HCT116 (cell line): Measurements from ENCODE around the gene ZMYM2. TPM values are rescaled to one million over a fixed set of nuclear protein-coding genes. Genes with fewer than 3 reads are reported as not detected.

Experiments used
- ATAC-seq: fragments of 200-7000 bp; cut with Tn5 transposase; 2 replicates; pipeline ENCODE4 v1.9.1; 2020; ENCODE audit warnings: mild to moderate bottlenecking, moderate library complexity
- BruUV-seq: library from RNA; stranded (reverse); fragments of 400-500 nt; replicated peaks from 2 replicates; lab custom pipeline; 2021; lab: Mats Ljungman, UMichigan
- CTCF ChIA-PET: fragments of 300-600 bp; sonication (Branson Sonifier 250); formaldehyde crosslinking; loops from one replicate; lab custom pipeline; 2021; ENCODE audit warnings: antibody characterized with exemption; lab: Charles Lee
- POLR2A ChIA-PET: fragments of 300-600, 350-600 bp; sonication (Branson Sonifier 250); formaldehyde crosslinking; loops from one replicate; lab custom pipeline; 2021; ENCODE audit warnings: antibody characterized with exemption; lab: Charles Lee
- RAD21 ChIA-PET, 2 experiments: fragments of 300-600 bp; sonication (Branson Sonifier 250); formaldehyde crosslinking; loops; one replicate each; lab custom pipeline; 2023; ENCODE audit warnings: low total read pairs in 2 of 2; ENCODE audit not compliant: uncharacterized antibody in 2 of 2, unreplicated experiment in 2 of 2, low non-redundant PET in 1 of 2; lab: Charles Lee
- DNase-seq: peaks from one replicate; pipeline ENCODE4 v3.0.0-alpha.2; 2010; ENCODE audit warnings: low read depth, low spot score
- H2AFZ ChIP-seq: fragments of 200-600 bp; shearing (Covaris generic), sonication (generic); 2 replicates; pipeline ENCODE4 v1.6.1; 2017; ENCODE audit warnings: low read depth, mixed run types, mixed read lengths, antibody characterized with exemption, low read length; ENCODE audit not compliant: poor library complexity, severe bottlenecking
- H3K27ac ChIP-seq: 2 replicates; pipeline ENCODE4 v1.5.1; 2012; ENCODE audit warnings: low read depth, low read length
- H3K27me3 ChIP-seq: fragments of 200-600 bp; sonication (generic); 2 replicates; pipeline ENCODE4 v1.6.1; 2016; ENCODE audit warnings: mixed run types, low read length, mixed read lengths; ENCODE audit not compliant: insufficient read depth
- H3K36me3 ChIP-seq, 2 experiments: fragments of 200-500 bp in 1 of 2; fragments of 200-600 bp in 1 of 2; sonication (Bioruptor generic) in 1 of 2; sonication (generic) in 1 of 2; 2 replicates each; pipeline versions ENCODE4 v1.5.1 to v1.6.1; 2014 to 2016; ENCODE audit warnings: low read length in 2 of 2, inconsistent platforms in 1 of 2, mixed read lengths in 1 of 2, mixed run types in 1 of 2; ENCODE audit not compliant: insufficient read depth in 2 of 2, control insufficient read depth in 1 of 2
- H3K4me1 ChIP-seq, 2 experiments: fragments of 200-600 bp in 1 of 2; sonication (generic) in 1 of 2; 2 replicates each; pipeline versions ENCODE4 v1.5.1 to v1.6.1; 2012 to 2017; ENCODE audit warnings: low read length in 2 of 2, inconsistent platforms in 1 of 2, mild to moderate bottlenecking in 1 of 2, mixed read lengths in 1 of 2, mixed run types in 1 of 2, moderate library complexity in 1 of 2; ENCODE audit not compliant: insufficient read depth in 2 of 2, control insufficient read depth in 1 of 2
- H3K4me2 ChIP-seq: fragments of 200-600 bp; sonication (generic); 2 replicates; pipeline ENCODE4 v1.6.1; 2017; ENCODE audit warnings: mixed run types, low read length, mixed read lengths
- H3K4me3 ChIP-seq, 2 experiments: fragments of 200-600 bp in 1 of 2; sonication (generic) in 1 of 2; replicated peaks in 1 of 2; 2 replicates each; pipeline ENCODE4 v1.5.1; 2011 to 2016; ENCODE audit warnings: low read length in 2 of 2, control low read depth in 1 of 2, low read depth in 1 of 2, mild to moderate bottlenecking in 1 of 2, mixed read lengths in 1 of 2, mixed run types in 1 of 2
- H3K79me2 ChIP-seq: fragments of 200-600 bp; sonication (generic); 2 replicates; pipeline ENCODE4 v1.6.1; 2017; ENCODE audit warnings: mild to moderate bottlenecking, mixed run types, low read length, moderate library complexity, mixed read lengths; ENCODE audit not compliant: insufficient read depth
- H3K9ac ChIP-seq: fragments of 200-600 bp; sonication (generic); 2 replicates; pipeline ENCODE4 v1.6.1; 2016; ENCODE audit warnings: low read length, mixed read lengths
- H3K9me2 ChIP-seq: fragments of 200-600 bp; sonication (generic), shearing (Covaris generic); 2 replicates; pipeline ENCODE4 v1.6.1; 2017; ENCODE audit warnings: mixed run types, mild to moderate bottlenecking, moderate library complexity; ENCODE audit not compliant: insufficient read depth
- H3K9me3 ChIP-seq, 2 experiments: fragments of 200-500 bp in 1 of 2; fragments of 200-600 bp in 1 of 2; sonication (Bioruptor generic) in 1 of 2; sonication (generic) in 1 of 2; 2 replicates each; pipeline ENCODE4 v1.6.1; 2014 to 2017; ENCODE audit warnings: low read length in 2 of 2, mixed read lengths in 2 of 2, inconsistent platforms in 1 of 2, low read depth in 1 of 2, mild to moderate bottlenecking in 1 of 2, mixed run types in 1 of 2, moderate library complexity in 1 of 2; ENCODE audit not compliant: control insufficient read depth in 1 of 2, insufficient read depth in 1 of 2
- H4K20me1 ChIP-seq: fragments of 200-600 bp; sonication (generic), shearing (Covaris generic); 2 replicates; pipeline ENCODE4 v1.6.1; 2017; ENCODE audit warnings: mixed run types, mild to moderate bottlenecking, moderate library complexity; ENCODE audit not compliant: insufficient read depth
- ATF3 ChIP-seq: IDR thresholded peaks from 2 replicates; pipeline ENCODE4 v1.6.1; 2012
- CBX3 ChIP-seq: IDR thresholded peaks from 2 replicates; pipeline ENCODE4 v1.6.1; 2012; ENCODE audit warnings: low read depth
- CTCF ChIP-seq, 3 experiments: fragments of 200-600 bp in 1 of 3; sonication (generic) in 1 of 3; IDR thresholded peaks in 2 of 3; conservative IDR thresholded peaks in 1 of 3; 2 replicates each; pipeline ENCODE4 v1.5.1; 2012 to 2017; ENCODE audit warnings: low read depth in 2 of 3, low read length in 2 of 3, antibody characterized with exemption in 1 of 3, borderline replicate concordance in 1 of 3, control low read depth in 1 of 3, mild to moderate bottlenecking in 1 of 3, mixed read lengths in 1 of 3, mixed run types in 1 of 3, moderate library complexity in 1 of 3; ENCODE audit not compliant: insufficient read depth in 1 of 3
- ELF1 ChIP-seq: IDR thresholded peaks from 2 replicates; pipeline ENCODE4 v1.6.1; 2012; ENCODE audit warnings: low read depth, borderline replicate concordance
- EZH2 ChIP-seq: fragments of 200-600 bp; sonication (generic); IDR thresholded peaks from 2 replicates; pipeline ENCODE4 v1.6.1; 2017; ENCODE audit warnings: antibody characterized with exemption, mixed run types
- EZH2phosphoT487 ChIP-seq: fragments of 200-600 bp; IDR thresholded peaks from 2 replicates; pipeline ENCODE4 v1.6.1; 2018; ENCODE audit warnings: antibody characterized with exemption, borderline replicate concordance
- FOSL1 ChIP-seq: IDR thresholded peaks from 2 replicates; pipeline ENCODE4 v1.6.1; 2012; ENCODE audit warnings: low read depth
- JUND ChIP-seq: IDR thresholded peaks from 2 replicates; pipeline ENCODE4 v1.6.1; 2012
- MAX ChIP-seq: IDR thresholded peaks from 2 replicates; pipeline ENCODE4 v1.6.1; 2012
- POLR2A ChIP-seq: IDR thresholded peaks from 2 replicates; pipeline ENCODE4 v1.7.0; 2011; ENCODE audit warnings: borderline replicate concordance; ENCODE audit not compliant: insufficient read depth, insufficient read length; ENCODE audit errors: extremely low read depth
- POLR2AphosphoS5 ChIP-seq: IDR thresholded peaks from 2 replicates; pipeline ENCODE4 v1.6.1; 2011; ENCODE audit warnings: mild to moderate bottlenecking, low read depth, low read length, moderate library complexity
- RAD21 ChIP-seq: IDR thresholded peaks from 2 replicates; pipeline ENCODE4 v1.6.1; 2012; ENCODE audit warnings: low read depth, mild to moderate bottlenecking
- SIN3A ChIP-seq: IDR thresholded peaks from 2 replicates; pipeline ENCODE4 v1.6.1; 2012; ENCODE audit warnings: low read depth
- ZBTB33 ChIP-seq: IDR thresholded peaks from 2 replicates; pipeline ENCODE4 v1.6.1; 2011; ENCODE audit warnings: mild to moderate bottlenecking, low read length, moderate library complexity; ENCODE audit not compliant: insufficient replicate concordance; ENCODE audit errors: extremely low read depth
- ZFX ChIP-seq: fragments of 450-650 bp; IDR thresholded peaks from 2 replicates; pipeline ENCODE4 v1.6.1; 2017
- ZNF274 ChIP-seq: fragments of 200-500 bp; sonication (Bioruptor generic); IDR thresholded peaks from 2 replicates; pipeline ENCODE4 v1.6.1; 2014; ENCODE audit warnings: mild to moderate bottlenecking, low read depth, low read length, inconsistent platforms
- intact Hi-C: fragments of 100-400 bp; cut with micrococcal nuclease; formaldehyde crosslinking; loops from 2 replicates; pipeline ENCODE4 v1.10.0; 2022
- total RNA-seq: library from RNA; stranded (reverse); gene quantifications from one replicate; pipeline ENCODE4 v1.2.1, GENCODE V29; 2021; ENCODE audit not compliant: unreplicated experiment
- TF ChIP-seq, protein P1 (sequence below): IDR thresholded peaks from 2 replicates; pipeline ENCODE4 v1.6.1; 2012; ENCODE audit warnings: low read depth

ZMYM2 gene
- total RNA-seq, 1 experiment from 2014 or later = 53.0 TPM

- no TSS peak for BruUV-seq
- no peak for ATAC-seq
- Histone ChIP-seq H3K9ac (no peak overlapping the region), H3K9me2 (no peaks in the 10 kb centered on the region), H3K27ac (no peak overlapping the region), H3K4me1 (peaks cover 0 to 16% of the 10 kb centered on the region in 2 experiments; a peak in 2 of 4 replicates), H3K79me2 (no peaks in the 10 kb centered on the region)
- RAD21 ChIA-PET = no interaction called here
- DNase-seq = no peak
- CTCF ChIA-PET = no interaction called here
- no peak for TF ChIP-seq MAX
- no peak for TF ChIP-seq POLR2A
- no peak for TF ChIP-seq EZH2
- TF ChIP-seq SIN3A = no peak
- no peak for TF ChIP-seq CBX3
- no peak for TF ChIP-seq ZNF274
- no peak for TF ChIP-seq RAD21
- TF ChIP-seq ATF3 = no peak
- TF ChIP-seq FOSL1 = no peak
- no peak for TF ChIP-seq JUND
- TF ChIP-seq ELF1 = no peak
- TF ChIP-seq ZFX = no peak
- no peak for TF ChIP-seq POLR2AphosphoS5
- TF ChIP-seq ZBTB33 = no peak
- TF ChIP-seq EZH2phosphoT487 = no peak
- TF ChIP-seq, protein P1, sequence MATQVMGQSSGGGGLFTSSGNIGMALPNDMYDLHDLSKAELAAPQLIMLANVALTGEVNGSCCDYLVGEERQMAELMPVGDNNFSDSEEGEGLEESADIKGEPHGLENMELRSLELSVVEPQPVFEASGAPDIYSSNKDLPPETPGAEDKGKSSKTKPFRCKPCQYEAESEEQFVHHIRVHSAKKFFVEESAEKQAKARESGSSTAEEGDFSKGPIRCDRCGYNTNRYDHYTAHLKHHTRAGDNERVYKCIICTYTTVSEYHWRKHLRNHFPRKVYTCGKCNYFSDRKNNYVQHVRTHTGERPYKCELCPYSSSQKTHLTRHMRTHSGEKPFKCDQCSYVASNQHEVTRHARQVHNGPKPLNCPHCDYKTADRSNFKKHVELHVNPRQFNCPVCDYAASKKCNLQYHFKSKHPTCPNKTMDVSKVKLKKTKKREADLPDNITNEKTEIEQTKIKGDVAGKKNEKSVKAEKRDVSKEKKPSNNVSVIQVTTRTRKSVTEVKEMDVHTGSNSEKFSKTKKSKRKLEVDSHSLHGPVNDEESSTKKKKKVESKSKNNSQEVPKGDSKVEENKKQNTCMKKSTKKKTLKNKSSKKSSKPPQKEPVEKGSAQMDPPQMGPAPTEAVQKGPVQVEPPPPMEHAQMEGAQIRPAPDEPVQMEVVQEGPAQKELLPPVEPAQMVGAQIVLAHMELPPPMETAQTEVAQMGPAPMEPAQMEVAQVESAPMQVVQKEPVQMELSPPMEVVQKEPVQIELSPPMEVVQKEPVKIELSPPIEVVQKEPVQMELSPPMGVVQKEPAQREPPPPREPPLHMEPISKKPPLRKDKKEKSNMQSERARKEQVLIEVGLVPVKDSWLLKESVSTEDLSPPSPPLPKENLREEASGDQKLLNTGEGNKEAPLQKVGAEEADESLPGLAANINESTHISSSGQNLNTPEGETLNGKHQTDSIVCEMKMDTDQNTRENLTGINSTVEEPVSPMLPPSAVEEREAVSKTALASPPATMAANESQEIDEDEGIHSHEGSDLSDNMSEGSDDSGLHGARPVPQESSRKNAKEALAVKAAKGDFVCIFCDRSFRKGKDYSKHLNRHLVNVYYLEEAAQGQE = no peak
- no peak for TF ChIP-seq CTCF (IDR thresholded peaks at IDR 0.05 in 2 of 3, conservative IDR thresholded peaks at IDR 0.05 in 1 of 3; ENCODE audit: borderline replicate concordance in 1 of 3, insufficient read depth in 1 of 3, low read depth in 2 of 3, low read length in 2 of 3)
- TF ChIP-seq, all 23 proteins: peak for 0
- intact Hi-C loops = no loop called here
- no peaks in the 10 kb centered on the region for H3K27me3 ChIP-seq
- no peak overlapping the region for H2AFZ ChIP-seq
- H3K9me3 ChIP-seq = no peaks in the 10 kb centered on the region
- H3K36me3 ChIP-seq = no peaks in the 10 kb centered on the region
- H4K20me1 ChIP-seq = no peaks in the 10 kb centered on the region
- POLR2A ChIA-PET = no interaction called here
- no peak overlapping the region for H3K4me3 ChIP-seq
- no peak overlapping the region for H3K4me2 ChIP-seq
Measured at GRCh38 chr13:20114066-20114610, 155.6 kb downstream of the ZMYM2 start.
